ENCODE measurements around the gene MMP1.
A peak's percentile ranks its signal among the peaks of the same experiment; 100 is the strongest.

The MMP1 gene

GRCh38 chr11:102830001-102830727 lies 32.2 kb upstream of the MMP1 start:
- DNase-seq (ENCODE audit: low read depth in 2 of 2), result peak in 1 of 2 donors; percentile 39
- no peak for TF ChIP-seq CTCF (IDR thresholded peaks at IDR 0.05; ENCODE audit: low read depth, low read length)
- H3K4me3 ChIP-seq (replicated peaks in 1 of 2; ENCODE audit: low read depth in 2 of 2, low read length in 2 of 2), result no peak overlapping the region

GRCh38 chr11:102829316-102830000 lies 31.5 kb upstream of the MMP1 start:
- H3K4me3 ChIP-seq (replicated peaks in 1 of 2; ENCODE audit: low read depth in 2 of 2, low read length in 2 of 2), result no peak overlapping the region
- no peak for DNase-seq (ENCODE audit: low read depth in 2 of 2)
- TF ChIP-seq CTCF (IDR thresholded peaks at IDR 0.05; ENCODE audit: low read depth, low read length), result no peak

- no peak for DNase-seq (ENCODE audit: low read depth in 2 of 2)
- TF ChIP-seq CTCF (IDR thresholded peaks at IDR 0.05; ENCODE audit: low read depth, low read length), result no peak
- H3K4me3 ChIP-seq (replicated peaks in 1 of 2; ENCODE audit: low read depth in 2 of 2, low read length in 2 of 2), result no peak overlapping the region
Measured at GRCh38 chr11:102824556-102824955, 26.6 kb upstream of the MMP1 start.

GRCh38 chr11:102819491-102819890 lies 21.5 kb upstream of the MMP1 start:
- TF ChIP-seq CTCF (IDR thresholded peaks at IDR 0.05; ENCODE audit: low read depth, low read length), result no peak
- DNase-seq (ENCODE audit: low read depth in 2 of 2), result no peak

GRCh38 chr11:102813484-102813883 lies 15.5 kb upstream of the MMP1 start:
- TF ChIP-seq CTCF (IDR thresholded peaks at IDR 0.05; ENCODE audit: low read depth, low read length), result no peak
- no peak for DNase-seq (ENCODE audit: low read depth in 2 of 2)
- H3K4me3 ChIP-seq (replicated peaks in 1 of 2; ENCODE audit: low read depth in 2 of 2, low read length in 2 of 2), result no peak overlapping the region

More at GRCh38 chr11:102819491-102819890, 21.5 kb upstream of the MMP1 start:
- H3K4me3 ChIP-seq (replicated peaks in 1 of 2; ENCODE audit: low read depth in 2 of 2, low read length in 2 of 2), result no peak overlapping the region

- no peak for TF ChIP-seq CTCF (IDR thresholded peaks at IDR 0.05; ENCODE audit: low read depth, low read length)
- no peak for DNase-seq (ENCODE audit: low read depth in 2 of 2)
Measured at GRCh38 chr11:102812188-102812587, 14.2 kb upstream of the MMP1 start.

More at GRCh38 chr11:102812188-102812587, 14.2 kb upstream of the MMP1 start:
- H3K4me3 ChIP-seq (replicated peaks in 1 of 2; ENCODE audit: low read depth in 2 of 2, low read length in 2 of 2), result no peak overlapping the region
